HG03039 (cell line): ENCODE results near the gene LTA4H.
"Not testable (repeated sequence)": the region's sequence is repeated elsewhere in the genome, so short reads cannot be mapped to it uniquely, and the experiment has no call there.

Experiments used
- ATAC-seq: cut with Tn5 transposase; IDR thresholded peaks from one replicate; pipeline ENCODE4 v1.9.1; 2021; ENCODE audit warnings: mild to moderate bottlenecking, moderate library complexity; ENCODE audit not compliant: unreplicated experiment

LTA4H gene

GRCh38 chr12:95995238-95996031 lies 40.0 kb downstream of the LTA4H start:
- no peak for ATAC-seq

- ATAC-seq = no peak
These were observed 40.9 kb downstream of the LTA4H start for GRCh38 chr12:95994476-95994875.

- ATAC-seq = no peak
These were observed 41.5 kb downstream of the LTA4H start for GRCh38 chr12:95993907-95994306.

GRCh38 chr12:95990136-95990535 lies 45.3 kb downstream of the LTA4H start:
- no peak for ATAC-seq

DNA sequence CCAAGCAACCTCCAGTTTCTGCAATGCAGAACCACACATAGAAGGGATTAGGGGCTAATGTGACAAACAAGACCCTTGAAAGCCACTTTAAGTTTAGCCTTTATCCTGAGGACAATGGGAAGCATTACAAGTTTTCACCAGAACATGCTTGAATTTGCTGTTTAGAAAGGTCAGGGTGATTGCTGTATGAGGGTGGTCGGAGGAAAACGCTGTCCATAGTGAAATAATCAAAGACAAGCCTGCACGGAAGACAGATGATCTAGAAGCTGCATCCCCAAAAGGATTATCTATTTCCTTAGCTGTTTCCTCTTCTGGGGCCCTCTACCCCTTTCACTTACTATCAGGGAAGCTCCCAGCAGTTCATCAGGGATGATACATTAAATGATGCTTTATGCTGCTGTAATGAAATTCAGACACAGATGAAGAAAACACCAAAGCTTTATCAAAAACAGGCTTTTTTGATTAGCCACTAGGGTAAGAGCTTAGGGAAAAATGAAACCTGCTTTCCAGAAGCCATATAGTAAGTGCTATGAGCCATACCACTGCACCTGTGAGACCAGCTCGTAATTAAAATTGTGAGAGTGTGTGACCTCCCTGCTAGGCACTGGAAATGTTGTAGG lies 45.8 kb downstream of the LTA4H start:
- no peak for ATAC-seq

GRCh38 chr12:95988506-95989275 lies 46.7 kb downstream of the LTA4H start:
- ATAC-seq = no peak

GRCh38 chr12:95986635-95987570 lies 48.5 kb downstream of the LTA4H start:
- ATAC-seq = no peak

GRCh38 chr12:95984682-95985081 lies 50.7 kb downstream of the LTA4H start:
- no peak for ATAC-seq

GRCh38 chr12:95982602-95983001 lies 52.8 kb downstream of the LTA4H start:
- ATAC-seq = no peak

DNA sequence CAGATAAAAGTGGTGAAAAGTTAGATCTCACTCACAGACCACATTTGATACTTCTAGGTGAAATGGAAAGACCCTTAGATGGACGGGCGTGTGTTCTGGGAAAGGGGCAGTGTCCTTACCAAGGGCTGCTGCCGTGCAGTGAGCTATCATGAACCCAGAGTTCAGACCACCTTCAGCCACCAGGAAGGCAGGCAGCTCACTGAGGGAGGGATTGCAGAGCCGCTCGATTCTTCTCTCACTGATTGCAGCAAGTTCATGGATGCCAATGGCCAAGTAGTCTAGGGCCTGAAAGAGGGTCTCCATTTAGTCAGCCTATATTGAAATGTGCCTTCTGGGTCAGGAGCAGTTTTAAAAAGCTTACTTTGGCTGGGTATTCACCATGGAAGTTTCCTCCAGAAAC lies 55.0 kb downstream of the LTA4H start:
- no peak for ATAC-seq

GRCh38 chr12:95978774-95979173 lies 56.6 kb downstream of the LTA4H start:
- ATAC-seq = no peak

- no peak for ATAC-seq
These were observed 57.0 kb downstream of the LTA4H start for GRCh38 chr12:95978351-95978750.

- no peak for ATAC-seq
These were observed 57.6 kb downstream of the LTA4H start for GRCh38 chr12:95977764-95978305.

DNA sequence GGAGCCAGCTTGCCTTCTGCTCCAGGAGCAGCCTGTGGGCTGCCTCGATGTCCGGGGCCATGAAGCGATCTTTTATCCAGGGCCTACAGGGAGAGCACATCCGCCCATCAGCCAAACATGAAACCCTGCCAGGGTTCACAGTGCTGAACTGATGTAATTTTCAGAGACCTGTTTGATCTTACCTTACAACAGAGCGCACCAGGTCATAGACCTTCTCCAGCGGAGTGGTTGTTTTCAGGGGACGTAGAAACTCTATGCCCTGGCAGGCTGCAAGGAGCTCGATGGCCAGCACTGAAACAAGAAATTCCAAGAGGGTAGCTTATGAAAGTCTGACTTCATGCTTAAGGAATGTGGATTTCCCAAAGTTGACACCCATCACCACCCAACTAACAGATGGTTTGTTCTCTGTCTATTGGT lies 59.0 kb downstream of the LTA4H start:
- no peak for ATAC-seq

- ATAC-seq = no peak
These were observed 59.9 kb downstream of the LTA4H start for GRCh38 chr12:95975491-95975890.

DNA sequence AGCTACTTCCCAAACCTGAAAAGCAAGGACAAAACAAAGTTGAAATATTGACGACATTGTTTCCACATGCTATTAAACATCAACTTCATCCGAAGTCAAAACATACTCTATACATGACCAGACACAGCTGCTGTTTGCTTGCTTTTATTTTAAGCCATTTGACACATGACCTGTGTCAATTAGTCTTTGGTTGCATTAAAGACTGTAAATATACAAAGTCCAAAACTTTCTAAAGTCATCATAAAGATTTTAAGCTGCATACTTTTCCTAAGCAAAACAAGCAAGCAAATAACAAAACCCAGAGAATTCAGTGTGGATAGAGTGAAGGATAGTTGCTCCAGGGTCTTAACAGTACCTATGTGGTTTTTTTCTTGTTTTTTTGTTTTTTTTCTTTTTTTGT lies 61.0 kb downstream of the LTA4H start:
- no peak for ATAC-seq

- no peak for ATAC-seq
These were observed 62.4 kb downstream of the LTA4H start for GRCh38 chr12:95972832-95973456.

- ATAC-seq = no peak
These were observed 64.5 kb downstream of the LTA4H start for GRCh38 chr12:95970905-95971304.

GRCh38 chr12:95969116-95969515 lies 66.3 kb downstream of the LTA4H start:
- ATAC-seq = not testable (repeated sequence)

GRCh38 chr12:95967301-95967700 lies 68.1 kb downstream of the LTA4H start:
- ATAC-seq = no peak
